BJ (cell line): ENCODE results near the gene BOD1. TPM values are rescaled to one million over a fixed set of nuclear protein-coding genes. Genes with fewer than 3 reads are reported as not detected.
A peak's percentile ranks its signal among the peaks of the same experiment; 100 is the strongest.

ENCODE experiments used
- CTCF ChIA-PET: fragments of 350-600 bp; formaldehyde crosslinking; extraction: SDS; loops from one replicate; lab custom pipeline; 2021; ENCODE audit warnings: antibody characterized with exemption, inconsistent platforms; lab: Yijun Ruan, JAX
- POLR2A ChIA-PET: fragments of 300-600 bp; sonication (Branson Sonifier 250); formaldehyde crosslinking; extraction: SDS; loops from one replicate; lab custom pipeline; 2021; ENCODE audit warnings: antibody characterized with exemption; lab: Charles Lee
- DNase-seq: peaks from one replicate; pipeline ENCODE4 v3.0.0-alpha.2; 2011; ENCODE audit warnings: low read depth
- H3K27me3 ChIP-seq: 2 replicates; pipeline ENCODE4 v1.6.0; 2011; ENCODE audit warnings: low read length; ENCODE audit not compliant: control insufficient read depth, insufficient read depth
- H3K36me3 ChIP-seq: 2 replicates; pipeline ENCODE4 v1.5.1; 2011; ENCODE audit warnings: low read length; ENCODE audit not compliant: control insufficient read depth, insufficient read depth
- H3K4me3 ChIP-seq: 2 replicates; pipeline ENCODE4 v1.5.1; 2011; ENCODE audit warnings: low read depth, mild to moderate bottlenecking, control low read depth, low read length
- CTCF ChIP-seq: IDR thresholded peaks from 2 replicates; pipeline ENCODE4 v1.5.1; 2011; ENCODE audit warnings: low read depth, mild to moderate bottlenecking, control low read depth, inconsistent platforms, low read length, moderate library complexity; ENCODE audit not compliant: insufficient read depth
- polyA plus RNA-seq: library from polyadenylated mRNA; depleted of rRNA; stranded (reverse); fragments of >200 nt; gene quantifications from 2 replicates; pipeline ENCODE4 v1.2.3, GENCODE V29; 2011

BOD1 gene
- polyA plus RNA-seq, 1 experiment = 51.5 TPM

GRCh38 chr5:173581408-173582215, 34.8 kb downstream of the BOD1 start:
- peak; percentile 80 for TF ChIP-seq CTCF
- CTCF ChIA-PET = interaction anchor here (0.5 to 3.2 kb wide), 12 partner anchors 9 to 390 kb away, joined by 3 to 22 read pairs (median 3); no protein-coding TSS in a partner anchor
- POLR2A ChIA-PET = no interaction called here
- no peak overlapping the region for H3K4me3 ChIP-seq
- no peaks in the 10 kb centered on the region for H3K27me3 ChIP-seq
- no peak for DNase-seq
- H3K36me3 ChIP-seq = no peaks in the 10 kb centered on the region

GRCh38 chr5:173578947-173579615, 37.4 kb downstream of the BOD1 start:
- ChIA-PET CTCF (interaction anchor here (0.7 to 3.1 kb wide), 5 partner anchors 9 to 286 kb away, joined by 3 to 13 read pairs (median 4); no protein-coding TSS in a partner anchor), POLR2A (no interaction called here)
- DNase-seq = no peak
- no peaks in the 10 kb centered on the region for H3K36me3 ChIP-seq
- no peak overlapping the region for H3K4me3 ChIP-seq
- TF ChIP-seq CTCF = no peak
- no peaks in the 10 kb centered on the region for H3K27me3 ChIP-seq

- ChIA-PET POLR2A (no interaction called here), CTCF (interaction anchor here (0.6 to 2.2 kb wide), 2 partner anchors 285 to 1125 kb away, joined by 3 to 13 read pairs; no protein-coding TSS in a partner anchor)
- no peak for TF ChIP-seq CTCF
- no peaks in the 10 kb centered on the region for H3K27me3 ChIP-seq
- no peaks in the 10 kb centered on the region for H3K36me3 ChIP-seq
- DNase-seq = no peak
- no peak overlapping the region for H3K4me3 ChIP-seq
Observed at GRCh38 chr5:173577817-173578216, 38.6 kb downstream of the BOD1 start.

GRCh38 chr5:173577166-173577565, 39.3 kb downstream of the BOD1 start:
- Histone ChIP-seq H3K4me3 (no peak overlapping the region), H3K36me3 (no peaks in the 10 kb centered on the region), H3K27me3 (no peaks in the 10 kb centered on the region)
- DNase-seq = no peak
- CTCF ChIA-PET = no interaction called here
- POLR2A ChIA-PET = no interaction called here
- TF ChIP-seq CTCF = no peak

GRCh38 chr5:173575985-173576384, 40.5 kb downstream of the BOD1 start:
- ChIA-PET CTCF (interaction anchor here (1.2 kb wide), 1 partner anchor 282 kb away, joined by 3 read pairs; no protein-coding TSS in a partner anchor), POLR2A (no interaction called here)
- Histone ChIP-seq H3K4me3 (no peak overlapping the region), H3K27me3 (no peaks in the 10 kb centered on the region), H3K36me3 (no peaks in the 10 kb centered on the region)
- DNase-seq = no peak
- no peak for TF ChIP-seq CTCF
